Mucosa of gallbladder (tissue), 1 donor: ENCODE measurements around the gene SHROOM1. TPM values are rescaled to one million over a fixed set of nuclear protein-coding genes. Genes with fewer than 3 reads are reported as not detected.
A peak's percentile ranks its signal among the peaks of the same experiment; 100 is the strongest.
"Not testable (repeated sequence)": the region's sequence is repeated elsewhere in the genome, so short reads cannot be mapped to it uniquely, and the experiment has no call there.

Experiments used
- DNase-seq: peaks from one replicate; pipeline ENCODE4 v3.0.0-alpha.2; 2020; ENCODE audit warnings: low spot score
- total RNA-seq: library from RNA; stranded (reverse); gene quantifications from one replicate; pipeline ENCODE4 v1.2.1, GENCODE V29; 2021
- donor health status: DM: no; HTN: no; CAD: no.

Gene SHROOM1
- 96.1 TPM for total RNA-seq

- DNase-seq = peak; percentile 40
Measured at GRCh38 chr5:132830436-132831094, at the start of gene SHROOM1. SHROOM1 (minus strand) TSS chr5:132830647; CDS start chr5:132826140, 4,507 bp downstream.

GRCh38 chr5:132877938-132878337 is 47.5 kb upstream of the SHROOM1 start:
- no peak for DNase-seq

- no peak for DNase-seq
Measured at GRCh38 chr5:132877466-132877865, 47.0 kb upstream of the SHROOM1 start.

- DNase-seq = no peak
Measured at GRCh38 chr5:132876020-132876759, 45.7 kb upstream of the SHROOM1 start.

- no peak for DNase-seq
Measured at GRCh38 chr5:132873930-132874271, 43.5 kb upstream of the SHROOM1 start.

GRCh38 chr5:132873119-132873929 is 42.9 kb upstream of the SHROOM1 start, which contains the start of gene LEAP2:
LEAP2 (plus strand) TSS chr5:132873668; CDS start chr5:132873695, 27 bp downstream.
- peak; percentile 83 for DNase-seq

- DNase-seq = no peak
Measured at GRCh38 chr5:132872788-132873118, 42.3 kb upstream of the SHROOM1 start.

GRCh38 chr5:132871459-132872284 is 41.2 kb upstream of the SHROOM1 start:
- DNase-seq = no peak

GRCh38 chr5:132870801-132871200 is 40.4 kb upstream of the SHROOM1 start:
- no peak for DNase-seq

GRCh38 chr5:132868754-132869153 is 38.3 kb upstream of the SHROOM1 start:
- DNase-seq = no peak

GRCh38 chr5:132867046-132867451 is 36.6 kb upstream of the SHROOM1 start:
- DNase-seq = no peak

- DNase-seq = peak; percentile 98
Measured at GRCh38 chr5:132866342-132867045, 36.0 kb upstream of the SHROOM1 start, which contains the start of the genes GDF9 and UQCRQ. GDF9 (minus strand) TSS chr5:132866469; CDS start chr5:132864533, 1,936 bp downstream. UQCRQ (plus strand) TSS chr5:132866642; CDS start chr5:132866882, 240 bp downstream.

GRCh38 chr5:132865668-132866341 is 35.4 kb upstream of the SHROOM1 start:
- DNase-seq = no peak

GRCh38 chr5:132860742-132861141 is 30.3 kb upstream of the SHROOM1 start:
- no peak for DNase-seq

GRCh38 chr5:132859889-132860437 is 29.5 kb upstream of the SHROOM1 start:
- no peak for DNase-seq

GRCh38 chr5:132856011-132856410 is 25.6 kb upstream of the SHROOM1 start:
- no peak for DNase-seq

- DNase-seq = not testable (repeated sequence)
Measured at GRCh38 chr5:132854992-132855391, 24.5 kb upstream of the SHROOM1 start.

GRCh38 chr5:132854301-132854700 is 23.9 kb upstream of the SHROOM1 start:
- no peak for DNase-seq

GRCh38 chr5:132853790-132854189 is 23.3 kb upstream of the SHROOM1 start:
- no peak for DNase-seq

- no peak for DNase-seq
Measured at GRCh38 chr5:132853323-132853722, 22.9 kb upstream of the SHROOM1 start.
